Tibial artery (tissue), 4 donors: ENCODE results near the gene ADAMTSL1.

Experiments
- DNase-seq, 2 donors: peaks; one replicate each; pipeline ENCODE4 v3.0.0-alpha.2; 2019
- H3K27ac ChIP-seq, 2 donors: fragments of 200-600 bp; sonication (generic) in 1 of 2; 1 replicate in 1 of 2; 2 replicates in 1 of 2; pipeline ENCODE4 v1.5.1; 2018 to 2019; ENCODE audit warnings: mild to moderate bottlenecking in 1 of 2
- H3K27me3 ChIP-seq, 2 donors: fragments of 200-600 bp; sonication (generic) in 1 of 2; one replicate each; pipeline versions ENCODE4 v1.5.1 to v1.6.0; 2016 to 2019
- H3K36me3 ChIP-seq, 3 donors: fragments of 200-600 bp; sonication (generic) in 2 of 3; one replicate each; pipeline ENCODE4 v1.5.1; 2016 to 2019; ENCODE audit warnings: mild to moderate bottlenecking in 2 of 3
- H3K4me1 ChIP-seq, 4 donors: fragments of 200-600 bp; sonication (generic) in 2 of 4; 1 replicate in 3 of 4; 2 replicates in 1 of 4; pipeline ENCODE4 v1.5.1; 2016 to 2019
- H3K4me3 ChIP-seq, 2 donors: fragments of 200-600 bp; sonication (generic) in 1 of 2; 1 replicate in 1 of 2; 2 replicates in 1 of 2; pipeline ENCODE4 v1.5.1; 2018 to 2019; ENCODE audit warnings: mild to moderate bottlenecking in 2 of 2
- H3K9me3 ChIP-seq, 3 donors: fragments of 200-600 bp; sonication (generic) in 1 of 3; one replicate each; pipeline ENCODE4 v1.5.1; 2016 to 2019
- intact Hi-C: fragments of 100-400 bp; cut with DNase I; formaldehyde crosslinking; loops from one replicate; pipeline ENCODE4 v1.15.0; 2023; ENCODE audit warnings: low total_unique reads
- TF ChIP-seq, protein P1 (sequence below), 2 experiments: fragments of 200-600 bp in 1 of 2; fragments of 450-650 bp in 1 of 2; IDR thresholded peaks; one replicate each; pipeline ENCODE4 v1.5.1; 2017 to 2019; ENCODE audit warnings: antibody characterized with exemption in 2 of 2, mild to moderate bottlenecking in 1 of 2, moderate library complexity in 1 of 2

Gene ADAMTSL1

GRCh38 chr9:18596920-18597319, 123.0 kb downstream of the ADAMTSL1 start:
- H3K27ac ChIP-seq, result peak overlapping the region; percentile 2
- intact Hi-C loops, result no loop called here
- DNase-seq, result no peak

DNA sequence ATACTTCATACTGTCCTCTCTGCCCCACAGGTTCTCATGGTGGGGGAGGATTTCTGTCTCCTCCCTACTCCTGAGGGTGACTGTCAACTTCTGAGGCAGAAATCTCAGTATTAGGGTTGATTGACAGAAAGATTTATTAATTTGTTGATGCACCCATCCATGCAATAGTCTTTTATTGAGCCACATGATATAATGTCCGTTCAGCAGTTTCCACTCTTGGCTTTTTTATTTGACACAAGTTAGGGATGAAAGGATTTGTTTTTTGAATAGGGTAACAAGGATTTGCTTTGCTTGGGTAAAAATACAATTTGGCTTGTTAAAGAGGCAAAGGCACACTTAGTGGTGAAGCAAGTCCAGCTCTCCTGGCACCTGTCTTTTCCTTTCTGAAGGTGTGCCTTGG, 125.0 kb downstream of the ADAMTSL1 start:
- no peak for DNase-seq
- no peaks in the 10 kb centered on the region for H3K36me3 ChIP-seq
- H3K9me3 ChIP-seq, result no peaks in the 10 kb centered on the region
- H3K4me1 ChIP-seq, result peaks cover 0 to 35% (median 14%) of the 10 kb centered on the region in 4 donors
- no peak overlapping the region for H3K27ac ChIP-seq
- H3K4me3 ChIP-seq, result no peak overlapping the region
- TF ChIP-seq, protein P1, sequence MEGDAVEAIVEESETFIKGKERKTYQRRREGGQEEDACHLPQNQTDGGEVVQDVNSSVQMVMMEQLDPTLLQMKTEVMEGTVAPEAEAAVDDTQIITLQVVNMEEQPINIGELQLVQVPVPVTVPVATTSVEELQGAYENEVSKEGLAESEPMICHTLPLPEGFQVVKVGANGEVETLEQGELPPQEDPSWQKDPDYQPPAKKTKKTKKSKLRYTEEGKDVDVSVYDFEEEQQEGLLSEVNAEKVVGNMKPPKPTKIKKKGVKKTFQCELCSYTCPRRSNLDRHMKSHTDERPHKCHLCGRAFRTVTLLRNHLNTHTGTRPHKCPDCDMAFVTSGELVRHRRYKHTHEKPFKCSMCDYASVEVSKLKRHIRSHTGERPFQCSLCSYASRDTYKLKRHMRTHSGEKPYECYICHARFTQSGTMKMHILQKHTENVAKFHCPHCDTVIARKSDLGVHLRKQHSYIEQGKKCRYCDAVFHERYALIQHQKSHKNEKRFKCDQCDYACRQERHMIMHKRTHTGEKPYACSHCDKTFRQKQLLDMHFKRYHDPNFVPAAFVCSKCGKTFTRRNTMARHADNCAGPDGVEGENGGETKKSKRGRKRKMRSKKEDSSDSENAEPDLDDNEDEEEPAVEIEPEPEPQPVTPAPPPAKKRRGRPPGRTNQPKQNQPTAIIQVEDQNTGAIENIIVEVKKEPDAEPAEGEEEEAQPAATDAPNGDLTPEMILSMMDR (IDR thresholded peaks at IDR 0.05), result no peak
- intact Hi-C loops, result no loop called here
- no peaks in the 10 kb centered on the region for H3K27me3 ChIP-seq

More at GRCh38 chr9:18596920-18597319, 123.0 kb downstream of the ADAMTSL1 start:
- no peak overlapping the region for H3K4me3 ChIP-seq
- H3K4me1 ChIP-seq, result peaks cover 0 to 35% (median 14%) of the 10 kb centered on the region in 4 donors
- TF ChIP-seq, protein P1 (IDR thresholded peaks at IDR 0.05), result no peak
- no peaks in the 10 kb centered on the region for H3K27me3 ChIP-seq
- H3K36me3 ChIP-seq, result no peaks in the 10 kb centered on the region
- peaks cover 0 to 5% (median under 1%) of the 10 kb centered on the region in 3 donors for H3K9me3 ChIP-seq

GRCh38 chr9:18601026-18601425, 127.1 kb downstream of the ADAMTSL1 start:
- intact Hi-C loops, result no loop called here
- DNase-seq, result no peak
- Histone ChIP-seq H3K27me3 (no peaks in the 10 kb centered on the region), H3K27ac (no peak overlapping the region), H3K4me3 (no peak overlapping the region), H3K36me3 (no peaks in the 10 kb centered on the region), H3K4me1 (peaks cover 0 to 38% (median 20%) of the 10 kb centered on the region in 4 donors), H3K9me3 (no peaks in the 10 kb centered on the region)
- TF ChIP-seq, protein P1 (IDR thresholded peaks at IDR 0.05), result no peak

- Histone ChIP-seq H3K36me3 (no peaks in the 10 kb centered on the region), H3K27ac (no peak overlapping the region), H3K4me3 (no peak overlapping the region), H3K9me3 (no peaks in the 10 kb centered on the region), H3K4me1 (peaks cover 0 to 38% (median 28%) of the 10 kb centered on the region in 4 donors), H3K27me3 (no peaks in the 10 kb centered on the region)
- TF ChIP-seq, protein P1 (IDR thresholded peaks at IDR 0.05), result no peak
- no peak for DNase-seq
- intact Hi-C loops, result no loop called here
Observed at GRCh38 chr9:18601956-18602355, 128.0 kb downstream of the ADAMTSL1 start.

DNA sequence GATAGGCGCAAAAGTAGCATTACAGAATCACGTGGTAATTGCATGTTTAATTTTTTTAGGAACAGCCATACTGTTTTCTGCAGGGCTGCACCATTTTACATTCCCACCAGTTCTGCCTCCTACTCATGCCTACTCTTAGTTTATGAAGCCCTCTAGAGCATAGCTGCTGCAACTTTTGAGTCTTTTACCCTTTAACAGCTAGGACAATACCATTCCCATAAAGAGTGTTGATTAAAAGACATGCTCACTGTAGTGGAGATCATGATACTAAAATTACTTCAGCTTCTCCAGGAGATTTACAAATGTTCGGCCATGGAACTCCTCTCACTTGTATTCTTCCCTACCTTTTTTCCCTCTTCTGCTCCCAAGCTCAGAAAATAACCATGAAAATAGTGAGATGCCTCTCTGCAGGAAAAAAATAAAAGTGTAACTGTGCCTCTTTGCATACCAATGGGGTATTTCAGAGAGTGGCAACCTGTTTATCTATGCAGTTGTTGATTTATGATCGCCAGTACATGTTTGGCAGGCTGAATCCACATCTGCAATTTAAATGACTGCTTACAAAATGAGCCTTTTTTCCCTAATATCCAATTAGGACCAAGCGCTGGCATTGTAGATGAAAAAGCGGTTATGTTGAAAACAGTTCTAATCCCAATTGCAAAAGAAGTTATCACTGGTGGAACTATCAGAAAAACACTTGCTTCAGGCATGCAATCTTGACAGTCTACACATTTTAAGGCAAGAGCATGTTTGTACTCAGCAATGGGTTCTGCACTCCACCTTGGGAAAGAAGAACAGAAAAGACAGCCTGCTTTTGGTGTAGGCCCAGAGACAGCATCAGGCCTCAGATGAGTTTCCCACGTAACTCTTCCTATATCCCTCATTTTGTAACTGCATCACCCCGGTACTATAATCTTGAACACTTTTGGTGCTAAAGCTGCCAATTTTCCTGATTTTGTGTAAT, 131.1 kb downstream of the ADAMTSL1 start:
- no peaks in the 10 kb centered on the region for H3K9me3 ChIP-seq
- intact Hi-C loops, result no loop called here
- H3K4me1 ChIP-seq, result peaks cover 0 to 24% (median 18%) of the 10 kb centered on the region in 4 donors
- no peaks in the 10 kb centered on the region for H3K27me3 ChIP-seq
- H3K27ac ChIP-seq, result peak overlapping the region; percentile 41 to 59
- no peak overlapping the region for H3K4me3 ChIP-seq
- TF ChIP-seq, protein P1 (IDR thresholded peaks at IDR 0.05), result no peak
- no peaks in the 10 kb centered on the region for H3K36me3 ChIP-seq
- DNase-seq, result no peak
